ENCODE data around the gene CDCP2.

DNA sequence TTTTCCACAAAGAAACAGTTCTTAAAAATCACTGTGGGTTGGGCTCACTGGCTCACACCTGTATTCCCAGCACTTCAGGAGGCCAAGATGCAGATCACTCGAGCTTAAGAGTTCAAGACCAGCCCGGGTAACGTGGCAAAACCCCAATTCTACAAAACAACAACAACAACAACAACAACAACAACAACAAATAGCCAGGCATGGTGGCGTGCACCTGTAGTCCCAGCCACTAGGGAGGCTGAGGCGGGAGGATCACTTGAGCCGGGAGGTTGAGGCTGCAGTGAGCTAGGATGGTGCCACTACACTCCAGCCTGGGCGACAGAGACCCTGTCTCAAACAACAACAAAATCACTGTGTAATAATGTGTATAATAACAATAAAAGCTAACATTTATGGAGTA lies 40.8 kb downstream of the CDCP2 start:
- no peak for TF ChIP-seq POLR2A (IDR thresholded peaks at IDR 0.05)
- TF ChIP-seq, protein P1, sequence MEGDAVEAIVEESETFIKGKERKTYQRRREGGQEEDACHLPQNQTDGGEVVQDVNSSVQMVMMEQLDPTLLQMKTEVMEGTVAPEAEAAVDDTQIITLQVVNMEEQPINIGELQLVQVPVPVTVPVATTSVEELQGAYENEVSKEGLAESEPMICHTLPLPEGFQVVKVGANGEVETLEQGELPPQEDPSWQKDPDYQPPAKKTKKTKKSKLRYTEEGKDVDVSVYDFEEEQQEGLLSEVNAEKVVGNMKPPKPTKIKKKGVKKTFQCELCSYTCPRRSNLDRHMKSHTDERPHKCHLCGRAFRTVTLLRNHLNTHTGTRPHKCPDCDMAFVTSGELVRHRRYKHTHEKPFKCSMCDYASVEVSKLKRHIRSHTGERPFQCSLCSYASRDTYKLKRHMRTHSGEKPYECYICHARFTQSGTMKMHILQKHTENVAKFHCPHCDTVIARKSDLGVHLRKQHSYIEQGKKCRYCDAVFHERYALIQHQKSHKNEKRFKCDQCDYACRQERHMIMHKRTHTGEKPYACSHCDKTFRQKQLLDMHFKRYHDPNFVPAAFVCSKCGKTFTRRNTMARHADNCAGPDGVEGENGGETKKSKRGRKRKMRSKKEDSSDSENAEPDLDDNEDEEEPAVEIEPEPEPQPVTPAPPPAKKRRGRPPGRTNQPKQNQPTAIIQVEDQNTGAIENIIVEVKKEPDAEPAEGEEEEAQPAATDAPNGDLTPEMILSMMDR (IDR thresholded peaks at IDR 0.05): no peak

Data from body of pancreas (tissue), 4 donors.